NCI-H1436 treated with DMSO at 0.1 percent for 48 hours (cell line): ENCODE measurements around the gene BANF2.

Experiments used
- DNase-seq: peaks from one replicate; lab custom pipeline; 2025; lab: John Stamatoyannopoulos, UW

Gene BANF2

GRCh38 chr20:17735959-17736621, 36.3 kb downstream of the BANF2 start:
- DNase-seq = no peak

GRCh38 chr20:17738154-17738553, 38.4 kb downstream of the BANF2 start:
- no peak for DNase-seq

DNA sequence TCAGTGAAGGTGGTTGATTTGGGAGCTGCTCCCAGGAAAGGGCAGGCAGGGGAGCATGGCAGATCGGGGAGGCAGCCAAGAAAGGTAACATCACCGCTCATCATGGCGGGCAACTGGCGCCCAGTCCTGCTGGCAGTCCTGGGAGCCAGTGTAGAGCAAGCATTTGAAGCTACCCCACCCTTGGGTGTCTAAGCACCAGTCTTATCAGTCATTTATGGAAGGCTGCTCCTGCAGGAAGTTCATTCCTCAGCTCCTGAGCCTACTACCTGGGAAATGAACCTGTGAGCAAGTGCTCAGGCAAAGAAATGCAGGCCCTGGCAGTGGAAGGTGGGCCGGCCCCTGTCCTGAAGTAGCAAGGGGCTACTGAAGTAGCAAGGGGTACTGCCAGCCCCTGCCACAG, 41.5 kb downstream of the BANF2 start:
- DNase-seq = no peak

GRCh38 chr20:17742731-17743130, 43.0 kb downstream of the BANF2 start:
- no peak for DNase-seq

- no peak for DNase-seq
Observed at GRCh38 chr20:17743677-17744076, 43.9 kb downstream of the BANF2 start.

DNA sequence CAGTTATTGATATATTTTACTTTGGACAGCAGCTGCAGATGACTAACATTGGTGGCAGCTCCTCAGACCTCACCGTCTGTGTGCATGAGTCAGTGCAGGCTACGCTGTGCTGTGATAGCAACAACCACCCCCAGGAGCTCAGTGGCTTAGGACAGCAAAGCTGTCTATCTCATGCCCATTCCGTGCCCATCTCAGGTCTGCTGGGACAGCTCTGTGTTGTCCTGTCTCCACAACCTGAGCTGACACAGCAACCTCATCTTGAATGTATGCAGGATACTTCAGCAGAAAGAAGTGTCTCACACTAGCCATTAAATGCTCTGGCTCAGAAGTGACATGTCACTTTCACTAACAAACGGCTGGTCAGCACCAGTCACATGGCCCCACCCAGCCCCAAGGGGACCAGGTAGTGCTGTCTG, 47.7 kb downstream of the BANF2 start:
- DNase-seq = no peak

GRCh38 chr20:17748279-17748678, 48.5 kb downstream of the BANF2 start:
- no peak for DNase-seq

DNA sequence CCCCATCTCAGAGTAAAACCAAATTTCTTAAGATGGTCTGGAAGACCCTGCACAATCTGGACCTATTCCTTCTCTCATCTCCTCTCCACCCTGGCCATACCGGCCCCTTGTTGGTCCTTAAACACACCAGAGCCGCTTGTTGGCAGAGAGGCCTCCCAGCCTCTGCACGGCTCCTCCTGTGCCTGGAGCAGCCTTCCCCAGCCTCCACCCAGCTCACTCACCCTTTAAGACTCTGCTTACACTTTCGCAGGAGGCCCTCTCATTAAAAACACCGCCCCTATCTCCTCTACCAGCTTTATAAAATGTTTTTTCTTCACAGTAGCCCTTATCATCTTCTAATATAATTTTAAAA, 49.8 kb downstream of the BANF2 start:
- DNase-seq = no peak

GRCh38 chr20:17749978-17750721, 50.4 kb downstream of the BANF2 start:
- no peak for DNase-seq

DNA sequence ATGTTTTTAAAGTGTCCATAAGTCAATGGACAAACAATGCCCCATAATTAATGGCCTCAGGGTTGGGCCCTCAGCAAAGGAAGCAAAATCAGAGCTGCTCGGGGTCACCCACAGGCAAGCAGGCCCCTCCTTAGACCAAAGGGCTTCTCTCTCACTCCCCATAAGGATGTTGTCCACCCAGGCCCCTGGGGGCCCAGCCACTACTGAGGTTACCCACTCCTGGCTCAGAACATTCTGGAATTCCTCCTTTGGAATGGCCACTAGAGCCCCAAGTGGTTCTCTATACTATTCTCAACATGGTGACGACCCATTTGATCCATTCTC, 50.9 kb downstream of the BANF2 start:
- no peak for DNase-seq

- DNase-seq = no peak
Observed at GRCh38 chr20:17751640-17752039, 51.9 kb downstream of the BANF2 start.

- no peak for DNase-seq
Observed at GRCh38 chr20:17752459-17752858, 52.7 kb downstream of the BANF2 start.

DNA sequence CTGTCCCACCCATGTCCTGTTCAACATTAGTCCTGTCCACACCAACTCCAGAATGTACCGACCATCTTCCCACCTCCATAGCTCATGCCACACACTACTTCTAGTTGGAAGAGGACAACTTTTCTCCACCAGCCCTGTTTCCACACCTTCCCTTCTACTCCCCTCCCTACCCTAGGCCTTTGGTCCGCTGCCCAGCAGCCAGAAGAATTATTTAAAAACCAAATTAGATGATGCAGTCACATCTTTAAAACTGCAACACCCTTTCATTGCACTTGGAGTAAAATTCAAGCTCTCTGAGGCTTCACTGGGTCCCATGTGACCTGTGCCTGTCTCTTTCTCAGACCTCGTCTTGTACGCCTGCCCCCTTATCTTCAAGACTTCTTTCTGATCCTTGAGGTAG, 53.8 kb downstream of the BANF2 start:
- no peak for DNase-seq

DNA sequence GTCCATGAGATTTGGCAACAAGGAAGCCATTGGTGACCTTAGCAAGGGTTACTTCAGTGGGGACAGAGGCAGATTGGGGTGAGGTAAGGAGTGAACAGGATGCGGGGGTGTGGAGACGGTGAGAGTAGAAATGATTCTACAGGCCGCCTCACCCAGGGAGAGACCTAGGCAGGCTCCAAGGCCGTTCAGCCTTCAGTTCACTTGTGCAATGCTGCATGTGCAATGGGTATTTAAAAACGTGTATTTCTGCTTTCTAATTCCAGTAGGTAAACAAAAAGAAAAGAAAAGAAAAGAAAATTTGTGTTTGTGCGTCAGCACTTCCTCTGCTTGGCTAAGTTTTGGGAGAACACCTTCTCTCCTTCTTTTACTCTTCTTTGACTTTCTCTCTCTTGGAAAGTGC, 56.8 kb downstream of the BANF2 start:
- DNase-seq = no peak

- DNase-seq = no peak
Observed at GRCh38 chr20:17757496-17757895, 57.7 kb downstream of the BANF2 start.

GRCh38 chr20:17758010-17758409, 58.2 kb downstream of the BANF2 start:
- no peak for DNase-seq

DNA sequence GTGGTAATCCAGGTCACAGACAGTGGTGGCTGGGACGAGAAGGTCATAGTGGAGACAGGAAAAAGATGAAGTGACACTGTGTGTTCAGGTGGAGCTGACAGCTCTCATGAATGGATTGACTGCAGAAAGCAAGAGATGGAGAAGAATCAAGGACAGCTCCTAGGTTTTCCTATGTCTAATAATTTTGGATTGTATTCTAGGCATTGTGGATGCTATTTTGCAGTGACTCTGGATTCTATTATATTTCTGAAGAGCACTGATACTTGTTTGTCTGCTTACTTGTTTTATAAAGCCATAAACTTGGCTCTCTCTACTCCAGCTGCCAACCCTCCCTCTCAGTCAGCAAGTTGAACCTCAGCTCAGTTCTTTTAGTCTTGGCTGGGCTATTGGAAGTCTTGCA, 58.7 kb downstream of the BANF2 start:
- no peak for DNase-seq

DNA sequence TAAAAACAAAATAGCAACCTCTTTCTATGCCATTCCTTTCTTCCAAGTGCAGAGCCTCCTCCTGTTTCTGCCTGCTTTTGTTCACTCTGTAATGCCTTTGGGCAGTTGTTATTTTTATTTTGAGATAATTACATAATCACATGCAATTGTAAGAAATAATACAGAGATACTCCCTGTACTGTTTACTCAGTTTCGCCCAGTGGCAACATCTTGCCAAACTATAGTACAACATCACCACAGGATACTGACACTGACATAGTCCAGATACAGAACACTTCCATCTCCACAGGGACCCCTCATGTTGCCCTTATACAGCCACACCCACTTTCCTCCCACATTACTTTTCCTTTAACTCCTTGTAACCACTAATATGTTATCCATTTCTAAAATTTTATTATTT, 59.7 kb downstream of the BANF2 start:
- DNase-seq = no peak

DNA sequence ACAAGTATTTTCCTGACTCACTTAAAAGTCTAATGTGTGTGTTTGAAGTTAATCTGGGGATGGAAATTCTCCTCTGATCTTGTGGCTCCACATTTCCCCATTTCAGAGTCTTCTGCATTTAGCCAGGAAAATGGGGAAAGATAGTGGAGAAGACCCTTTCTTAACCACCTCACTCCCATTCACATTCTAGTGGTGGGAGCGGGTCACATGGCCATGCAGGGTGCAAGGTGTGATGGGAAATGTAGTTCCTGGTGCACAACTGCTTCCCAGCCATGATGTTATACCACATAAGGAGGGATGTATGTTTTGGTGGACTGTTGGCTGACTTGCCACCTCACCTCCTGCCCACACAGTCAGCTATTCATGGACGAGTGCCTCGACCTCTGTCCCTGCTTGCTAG, 61.8 kb downstream of the BANF2 start:
- no peak for DNase-seq

DNA sequence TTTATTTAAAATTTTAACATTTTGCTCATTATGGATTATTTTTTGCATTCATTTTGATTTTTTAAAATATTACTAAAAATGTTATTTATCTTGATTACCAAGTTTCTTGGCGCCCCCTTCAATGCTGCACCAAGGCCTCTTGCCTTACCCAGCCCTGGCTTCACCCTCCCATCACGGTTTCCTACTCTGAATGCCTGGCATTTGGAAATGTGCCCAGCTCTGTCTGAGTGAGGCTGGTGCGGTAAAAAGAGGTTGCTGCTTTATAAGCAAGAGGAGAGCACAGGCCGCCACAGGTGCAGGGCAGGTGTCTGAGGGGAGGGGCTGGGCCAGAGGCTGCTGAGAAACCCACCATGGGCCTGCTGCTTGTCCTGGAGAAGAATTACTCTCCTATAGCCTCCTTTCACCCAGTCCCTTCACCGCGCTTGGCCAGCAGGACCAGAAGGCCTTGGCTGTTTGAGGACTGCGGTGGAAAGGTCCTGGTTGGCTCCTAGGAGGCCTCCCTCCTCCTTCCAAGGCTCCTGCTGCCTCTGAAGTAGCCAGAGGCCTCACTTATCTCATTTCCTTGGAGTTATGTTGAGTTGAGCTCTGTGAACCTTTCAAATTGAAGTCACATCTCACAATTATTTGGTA, 62.6 kb downstream of the BANF2 start:
- no peak for DNase-seq

GRCh38 chr20:17762873-17763557, 63.2 kb downstream of the BANF2 start:
- DNase-seq = no peak

GRCh38 chr20:17765017-17765416, 65.3 kb downstream of the BANF2 start:
- DNase-seq = no peak

DNA sequence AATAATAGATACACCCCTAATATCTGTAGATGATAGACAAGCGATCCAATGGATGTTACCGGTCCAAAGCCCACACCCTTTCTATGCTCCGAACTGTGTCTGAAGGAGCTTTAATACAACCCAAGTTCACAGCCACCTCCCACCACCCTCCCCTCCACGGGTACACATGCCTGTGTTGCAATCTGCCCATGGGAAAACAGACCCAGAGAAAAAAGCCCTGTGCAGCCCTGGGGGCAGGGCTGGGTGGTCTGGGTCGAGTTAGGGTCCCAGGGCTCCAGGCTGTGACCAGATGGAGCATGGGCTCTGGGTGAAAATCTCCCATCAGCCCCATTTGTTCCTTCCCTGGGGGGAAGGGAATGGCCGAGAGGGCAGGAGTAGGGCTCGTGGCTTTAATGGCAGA, 65.8 kb downstream of the BANF2 start:
- no peak for DNase-seq
